Natural killer cell (primary cell): Measurements from ENCODE around the gene TXNDC16. TPM values are rescaled to one million over a fixed set of nuclear protein-coding genes. Genes with fewer than 3 reads are reported as not detected.
A peak's percentile ranks its signal among the peaks of the same experiment; 100 is the strongest.
"Not testable (repeated sequence)": the region's sequence is repeated elsewhere in the genome, so short reads cannot be mapped to it uniquely, and the experiment has no call there.

ENCODE experiments used
- ATAC-seq, 3 donors: fragments of 150-1000 bp in 2 of 3; fragments of 200-7000 bp in 1 of 3; cut with Tn5 transposase; 1 replicate in 1 of 3; 2 replicates in 2 of 3; pipeline ENCODE4 v1.10.0; 2021; ENCODE audit warnings: mild to moderate bottlenecking in 2 of 3, moderate library complexity in 2 of 3
- DNase-seq, 2 donors: peaks; one replicate each; pipeline versions ENCODE4 v3.0.0 to v3.0.0-alpha.2; 2013 to 2021; ENCODE audit warnings: mixed read lengths in 1 of 2
- H3K27ac ChIP-seq: one replicate; pipeline ENCODE4 v1.5.1; 2013; ENCODE audit warnings: mild to moderate bottlenecking, low read length
- H3K27me3 ChIP-seq: one replicate; pipeline ENCODE4 v1.6.1; 2013; ENCODE audit warnings: low read length; ENCODE audit not compliant: control insufficient read depth, insufficient read depth
- H3K36me3 ChIP-seq: one replicate; pipeline ENCODE4 v1.6.1; 2013; ENCODE audit warnings: low read length; ENCODE audit not compliant: control insufficient read depth, insufficient read depth
- H3K4me1 ChIP-seq: one replicate; pipeline ENCODE4 v1.6.1; 2013; ENCODE audit warnings: low read length; ENCODE audit not compliant: control insufficient read depth, insufficient read depth
- H3K4me3 ChIP-seq: one replicate; pipeline ENCODE4 v1.5.1; 2013; ENCODE audit warnings: low read length
- H3K9me3 ChIP-seq: one replicate; pipeline ENCODE4 v1.6.1; 2013; ENCODE audit warnings: low read length; ENCODE audit not compliant: control insufficient read depth, insufficient read depth
- H3K27ac Mint-ChIP-seq, 2 donors: one replicate each; pipeline ENCODE4 v1.8.0; 2022; ENCODE audit warnings: mild to moderate bottlenecking in 2 of 2, mixed read lengths in 2 of 2, moderate library complexity in 1 of 2
- H3K27me3 Mint-ChIP-seq, 2 donors: one replicate each; pipeline ENCODE4 v1.8.0; 2022; ENCODE audit warnings: low read depth in 2 of 2, mixed read lengths in 2 of 2
- H3K36me3 Mint-ChIP-seq: one replicate; pipeline ENCODE4 v1.8.0; 2022; ENCODE audit warnings: mixed read lengths
- H3K4me1 Mint-ChIP-seq, 2 donors: one replicate each; pipeline ENCODE4 v1.8.0; 2022; ENCODE audit warnings: mixed read lengths in 2 of 2
- H3K4me3 Mint-ChIP-seq: one replicate; pipeline ENCODE4 v1.8.0; 2022; ENCODE audit warnings: mild to moderate bottlenecking, moderate library complexity, mixed read lengths
- H3K9me3 Mint-ChIP-seq, 2 donors: one replicate each; pipeline ENCODE4 v1.8.0; 2022; ENCODE audit warnings: mixed read lengths in 2 of 2
- WGBS: methylation state at CpG from one replicate; pipeline ENCODE4 v1.1.7; 2013; ENCODE audit warnings: missing lambda C conversion rate; ENCODE audit not compliant: insufficient coverage; 5-methylcytosine and 5-hydroxymethylcytosine counted together
- intact Hi-C: fragments of 100-400 bp; cut with micrococcal nuclease; formaldehyde crosslinking; loops from one replicate; pipeline ENCODE4 v1.14.2; 2022
- total RNA-seq, 4 donors: library from RNA; stranded (reverse); fragments of 120-200 nt in 1 of 4; gene quantifications; one replicate each; pipeline versions ENCODE4 v1.2.3 to v1.2.4, GENCODE V29; 2013 to 2022
- TF ChIP-seq, protein P1 (sequence below): fragments of 200-600 bp; IDR thresholded peaks from one replicate; pipeline ENCODE4 v1.8.0; 2022; ENCODE audit warnings: antibody characterized with exemption

Gene TXNDC16
- total RNA-seq, 3 donors from 2014 or later (not counting 1 experiment from before 2014, with no cell fraction given) = 16.5 to 22.0 (median 20.7) TPM

GRCh38 chr14:52485350-52485960, 66.8 kb downstream of the TXNDC16 start:
- Histone ChIP-seq H3K9me3 (no peaks in the 10 kb centered on the region), H3K4me3 (no peak overlapping the region), H3K4me1 (no peaks in the 10 kb centered on the region), H3K27ac (no peak overlapping the region), H3K36me3 (no peaks in the 10 kb centered on the region), H3K27me3 (no peaks in the 10 kb centered on the region)
- H3K27ac Mint-ChIP-seq = no peak overlapping the region
- intact Hi-C loops = no loop called here
- no peaks in the 10 kb centered on the region for H3K27me3 Mint-ChIP-seq
- no peak overlapping the region for H3K4me3 Mint-ChIP-seq
- H3K36me3 Mint-ChIP-seq = no peaks in the 10 kb centered on the region
- H3K9me3 Mint-ChIP-seq = no peaks in the 10 kb centered on the region
- ATAC-seq (no peak), DNase-seq (no peak)
- WGBS = 93% methylated on average over 2 of the region's 4 CpGs
- no peaks in the 10 kb centered on the region for H3K4me1 Mint-ChIP-seq
- TF ChIP-seq, protein P1, sequence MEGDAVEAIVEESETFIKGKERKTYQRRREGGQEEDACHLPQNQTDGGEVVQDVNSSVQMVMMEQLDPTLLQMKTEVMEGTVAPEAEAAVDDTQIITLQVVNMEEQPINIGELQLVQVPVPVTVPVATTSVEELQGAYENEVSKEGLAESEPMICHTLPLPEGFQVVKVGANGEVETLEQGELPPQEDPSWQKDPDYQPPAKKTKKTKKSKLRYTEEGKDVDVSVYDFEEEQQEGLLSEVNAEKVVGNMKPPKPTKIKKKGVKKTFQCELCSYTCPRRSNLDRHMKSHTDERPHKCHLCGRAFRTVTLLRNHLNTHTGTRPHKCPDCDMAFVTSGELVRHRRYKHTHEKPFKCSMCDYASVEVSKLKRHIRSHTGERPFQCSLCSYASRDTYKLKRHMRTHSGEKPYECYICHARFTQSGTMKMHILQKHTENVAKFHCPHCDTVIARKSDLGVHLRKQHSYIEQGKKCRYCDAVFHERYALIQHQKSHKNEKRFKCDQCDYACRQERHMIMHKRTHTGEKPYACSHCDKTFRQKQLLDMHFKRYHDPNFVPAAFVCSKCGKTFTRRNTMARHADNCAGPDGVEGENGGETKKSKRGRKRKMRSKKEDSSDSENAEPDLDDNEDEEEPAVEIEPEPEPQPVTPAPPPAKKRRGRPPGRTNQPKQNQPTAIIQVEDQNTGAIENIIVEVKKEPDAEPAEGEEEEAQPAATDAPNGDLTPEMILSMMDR = no peak

- ATAC-seq (no peak), DNase-seq (no peak)
- Histone ChIP-seq H3K4me1 (no peaks in the 10 kb centered on the region), H3K27ac (no peak overlapping the region), H3K4me3 (no peak overlapping the region), H3K36me3 (no peaks in the 10 kb centered on the region), H3K9me3 (no peaks in the 10 kb centered on the region), H3K27me3 (no peaks in the 10 kb centered on the region)
- Mint-ChIP-seq H3K27me3 (no peaks in the 10 kb centered on the region), H3K9me3 (no peaks in the 10 kb centered on the region), H3K4me3 (no peak overlapping the region), H3K4me1 (peaks cover 0 to 6% of the 10 kb centered on the region in 2 donors), H3K27ac (no peak overlapping the region), H3K36me3 (peaks cover 15% of the 10 kb centered on the region)
- TF ChIP-seq, protein P1 = no peak
- intact Hi-C loops = no loop called here
Observed at GRCh38 chr14:52481864-52482263, 70.4 kb downstream of the TXNDC16 start.

DNA sequence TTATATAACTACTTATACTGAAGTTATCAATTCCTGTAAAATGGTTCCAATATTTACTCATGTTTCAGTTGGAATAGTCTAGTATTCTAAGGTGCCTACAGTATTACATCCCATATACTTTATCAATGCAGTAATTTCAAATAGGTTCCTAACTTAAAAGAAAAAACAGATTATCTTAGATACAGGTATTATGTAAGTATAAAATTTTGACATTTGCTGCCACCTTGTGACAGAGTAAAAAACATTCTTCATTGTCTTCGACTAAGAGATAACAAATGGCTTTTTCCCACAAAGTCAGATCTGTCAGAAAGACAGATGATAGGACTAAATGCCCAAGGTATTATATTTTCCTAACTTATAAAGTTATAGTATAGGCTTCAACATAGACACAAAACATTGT, 78.7 kb downstream of the TXNDC16 start:
- Mint-ChIP-seq H3K27ac (no peak overlapping the region), H3K4me3 (no peak overlapping the region), H3K27me3 (no peaks in the 10 kb centered on the region), H3K9me3 (peaks cover 0 to 4% of the 10 kb centered on the region in 2 donors), H3K36me3 (peaks cover 21% of the 10 kb centered on the region), H3K4me1 (peaks cover 0 to 6% of the 10 kb centered on the region in 2 donors)
- Histone ChIP-seq H3K27ac (no peak overlapping the region), H3K4me1 (no peaks in the 10 kb centered on the region), H3K4me3 (no peak overlapping the region), H3K36me3 (peaks cover 4% of the 10 kb centered on the region), H3K27me3 (no peaks in the 10 kb centered on the region), H3K9me3 (no peaks in the 10 kb centered on the region)
- intact Hi-C loops = loop anchor here (1.0 kb wide), 2 partner anchors 174 to 477 kb away; no protein-coding TSS in a partner anchor
- peak in 1 of 2 donors; percentile 75 for DNase-seq
- no CpG with 5 or more reads among the region's 1 CpG for WGBS
- peak in 2 of 3 donors; percentile 46 to 57 for ATAC-seq
- TF ChIP-seq, protein P1 = peak; percentile 63

- peak overlapping the region in 1 of 2 donors; percentile 21 for H3K27ac Mint-ChIP-seq
- intact Hi-C loops = loop anchor here (1.0 kb wide), 2 partner anchors 173 to 476 kb away; no protein-coding TSS in a partner anchor
- ATAC-seq (no peak), DNase-seq (no peak)
- peaks cover 13% of the 10 kb centered on the region for H3K36me3 Mint-ChIP-seq
- H3K4me3 Mint-ChIP-seq = no peak overlapping the region
- H3K27me3 ChIP-seq = no peaks in the 10 kb centered on the region
- no peak overlapping the region for H3K27ac ChIP-seq
- H3K4me3 ChIP-seq = no peak overlapping the region
- H3K4me1 Mint-ChIP-seq = no peaks in the 10 kb centered on the region
- H3K9me3 ChIP-seq = no peaks in the 10 kb centered on the region
- H3K36me3 ChIP-seq = peaks cover 4% of the 10 kb centered on the region
- peaks cover 0 to 4% of the 10 kb centered on the region in 2 donors for H3K9me3 Mint-ChIP-seq
- WGBS = 96% methylated on average over 5 of the region's 6 CpGs
- TF ChIP-seq, protein P1 = no peak
- H3K4me1 ChIP-seq = no peaks in the 10 kb centered on the region
- H3K27me3 Mint-ChIP-seq = no peaks in the 10 kb centered on the region
Observed at GRCh38 chr14:52472728-52473127, 79.6 kb downstream of the TXNDC16 start.

DNA sequence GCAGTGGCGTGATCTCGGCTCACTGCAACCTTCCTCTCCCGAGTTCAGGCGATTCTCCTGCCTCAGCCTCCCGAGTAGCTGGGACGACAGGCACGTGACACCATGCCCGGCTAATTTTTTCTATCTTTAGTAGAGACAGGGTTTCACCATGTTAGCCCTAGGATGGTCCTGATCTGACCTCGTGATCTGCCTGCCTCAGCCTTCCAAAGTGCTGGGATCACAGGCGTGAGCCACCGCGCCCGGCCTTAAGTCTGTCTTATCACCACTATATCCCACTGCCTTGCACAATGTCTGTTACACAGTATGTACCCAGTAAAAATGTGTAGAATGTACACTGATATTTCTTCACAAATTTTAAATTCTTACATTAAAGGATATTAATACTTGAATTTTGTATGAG, 80.1 kb downstream of the TXNDC16 start:
- H3K4me1 Mint-ChIP-seq, ATAC-seq, H3K27me3 ChIP-seq, H3K4me1 ChIP-seq, H3K4me3 ChIP-seq, H3K36me3 ChIP-seq, H3K27ac Mint-ChIP-seq, DNase-seq, H3K9me3 Mint-ChIP-seq, H3K27me3 Mint-ChIP-seq, H3K9me3 ChIP-seq, H3K27ac ChIP-seq, intact Hi-C loops, H3K4me3 Mint-ChIP-seq: not testable (repeated sequence)
- H3K36me3 Mint-ChIP-seq = peaks cover 13% of the 10 kb centered on the region
- WGBS = 98% methylated on average over 13 of the region's 13 CpGs
